Measurements from ENCODE around the gene STX4. TPM values are rescaled to one million over a fixed set of nuclear protein-coding genes. Genes with fewer than 3 reads are reported as not detected.
A peak's percentile ranks its signal among the peaks of the same experiment; 100 is the strongest.

STX4 gene
- total RNA-seq, 1 donor, result 26.8 TPM

GRCh38 chr16:31084584-31085302, 51.4 kb downstream of the STX4 start:
- Histone ChIP-seq H3K4me2 (ENCODE audit: insufficient read depth, low read length) (no peak overlapping the region), H3K36me3 (ENCODE audit: insufficient read depth, low read length) (peaks cover 22% of the 10 kb centered on the region), H3K27me3 (ENCODE audit: insufficient read depth, low read length) (no peaks in the 10 kb centered on the region), H3K27ac (ENCODE audit: low read depth, low read length) (no peak overlapping the region), H4K20me1 (ENCODE audit: insufficient read depth, low read length) (no peaks in the 10 kb centered on the region), H3K4me1 (ENCODE audit: insufficient read depth, low read length) (no peaks in the 10 kb centered on the region), H3K79me2 (ENCODE audit: insufficient read depth, low read length) (peaks cover 47% of the 10 kb centered on the region), H3K4me3 (ENCODE audit: insufficient read depth, low read length) (no peak overlapping the region), H2AFZ (ENCODE audit: low read length) (no peak overlapping the region), H3K9me3 (ENCODE audit: low read depth, low read length) (no peaks in the 10 kb centered on the region)
- peak; percentile 88 for DNase-seq (ENCODE audit: insufficient read length, low spot score, missing footprints)
- no peak for TF ChIP-seq CTCF (IDR thresholded peaks at IDR 0.05; ENCODE audit: extremely low read depth, low read depth, low read length)

GRCh38 chr16:31085411-31085810, 52.1 kb downstream of the STX4 start:
- Histone ChIP-seq H3K4me1 (ENCODE audit: insufficient read depth, low read length) (peaks cover 2% of the 10 kb centered on the region), H3K36me3 (ENCODE audit: insufficient read depth, low read length) (peaks cover 23% of the 10 kb centered on the region), H3K9me3 (ENCODE audit: low read depth, low read length) (no peaks in the 10 kb centered on the region), H3K79me2 (ENCODE audit: insufficient read depth, low read length) (peaks cover 46% of the 10 kb centered on the region), H3K27ac (ENCODE audit: low read depth, low read length) (no peak overlapping the region), H3K4me3 (ENCODE audit: insufficient read depth, low read length) (no peak overlapping the region), H2AFZ (ENCODE audit: low read length) (no peak overlapping the region), H3K4me2 (ENCODE audit: insufficient read depth, low read length) (no peak overlapping the region), H4K20me1 (ENCODE audit: insufficient read depth, low read length) (no peaks in the 10 kb centered on the region), H3K27me3 (ENCODE audit: insufficient read depth, low read length) (no peaks in the 10 kb centered on the region)
- no peak for TF ChIP-seq CTCF (IDR thresholded peaks at IDR 0.05; ENCODE audit: extremely low read depth, low read depth, low read length)
- peak; percentile 82 for DNase-seq (ENCODE audit: insufficient read length, low spot score, missing footprints)

DNA sequence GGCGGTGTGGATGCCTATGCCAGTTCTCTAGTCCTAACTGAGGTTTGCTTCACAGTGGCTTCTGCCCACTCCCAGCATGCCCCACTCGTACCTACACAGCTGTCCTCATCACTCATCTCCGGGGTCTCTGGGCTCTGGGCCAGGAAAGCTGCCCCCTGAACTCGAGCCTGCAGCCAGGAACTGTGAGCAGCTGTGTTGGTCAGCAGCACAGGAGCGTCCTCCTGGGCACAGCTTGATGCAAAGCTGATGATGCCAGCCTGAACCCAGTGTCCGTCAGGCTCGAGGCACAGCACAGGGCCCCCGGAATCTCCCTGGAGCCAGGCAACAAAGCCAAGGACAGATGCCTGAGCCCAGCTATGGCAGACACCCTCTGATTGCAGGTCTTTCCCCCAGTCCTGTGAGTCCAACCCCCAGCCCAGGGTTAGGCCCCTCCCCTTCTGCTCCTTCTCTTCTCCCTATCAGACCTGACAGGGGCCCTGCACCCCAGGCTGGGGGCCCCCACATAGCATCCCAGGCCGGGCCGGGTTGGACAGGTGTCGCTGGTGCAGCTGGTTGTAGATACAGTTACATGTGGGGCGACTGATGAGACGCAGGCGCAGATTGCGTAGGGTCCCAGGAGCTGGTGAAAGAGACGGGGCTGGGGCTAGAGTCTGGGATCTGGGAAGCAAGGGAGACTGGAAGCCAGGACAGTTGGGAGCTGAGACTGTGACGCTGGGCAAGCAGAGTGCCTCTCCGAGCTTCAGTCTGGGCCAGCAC, 52.7 kb downstream of the STX4 start:
- H3K4me2 ChIP-seq (ENCODE audit: insufficient read depth, low read length), result no peak overlapping the region
- peaks cover 26% of the 10 kb centered on the region for H3K36me3 ChIP-seq (ENCODE audit: insufficient read depth, low read length)
- no peak overlapping the region for H2AFZ ChIP-seq (ENCODE audit: low read length)
- DNase-seq (ENCODE audit: insufficient read length, low spot score, missing footprints), result peak; percentile 80
- no peak overlapping the region for H3K27ac ChIP-seq (ENCODE audit: low read depth, low read length)
- H3K4me1 ChIP-seq (ENCODE audit: insufficient read depth, low read length), result peaks cover 9% of the 10 kb centered on the region
- TF ChIP-seq CTCF (IDR thresholded peaks at IDR 0.05; ENCODE audit: extremely low read depth, low read depth, low read length), result no peak
- no peaks in the 10 kb centered on the region for H4K20me1 ChIP-seq (ENCODE audit: insufficient read depth, low read length)
- H3K79me2 ChIP-seq (ENCODE audit: insufficient read depth, low read length), result peaks cover 48% of the 10 kb centered on the region
- no peaks in the 10 kb centered on the region for H3K9me3 ChIP-seq (ENCODE audit: low read depth, low read length)
- no peak overlapping the region for H3K4me3 ChIP-seq (ENCODE audit: insufficient read depth, low read length)
- H3K27me3 ChIP-seq (ENCODE audit: insufficient read depth, low read length), result no peaks in the 10 kb centered on the region

GRCh38 chr16:31086629-31086906, 53.2 kb downstream of the STX4 start:
- peaks cover 30% of the 10 kb centered on the region for H3K36me3 ChIP-seq (ENCODE audit: insufficient read depth, low read length)
- no peaks in the 10 kb centered on the region for H4K20me1 ChIP-seq (ENCODE audit: insufficient read depth, low read length)

More at GRCh38 chr16:31086629-31086906, 53.2 kb downstream of the STX4 start:
- Histone ChIP-seq H2AFZ (ENCODE audit: low read length) (no peak overlapping the region), H3K4me1 (ENCODE audit: insufficient read depth, low read length) (peaks cover 11% of the 10 kb centered on the region), H3K27ac (ENCODE audit: low read depth, low read length) (no peak overlapping the region), H3K79me2 (ENCODE audit: insufficient read depth, low read length) (peaks cover 49% of the 10 kb centered on the region), H3K9me3 (ENCODE audit: low read depth, low read length) (no peaks in the 10 kb centered on the region), H3K4me2 (ENCODE audit: insufficient read depth, low read length) (no peak overlapping the region), H3K4me3 (ENCODE audit: insufficient read depth, low read length) (no peak overlapping the region), H3K27me3 (ENCODE audit: insufficient read depth, low read length) (no peaks in the 10 kb centered on the region)
- DNase-seq (ENCODE audit: insufficient read length, low spot score, missing footprints), result no peak
- TF ChIP-seq CTCF (IDR thresholded peaks at IDR 0.05; ENCODE audit: extremely low read depth, low read depth, low read length), result no peak

All from osteoblast (primary cell).